ELR (cell line): ENCODE results near the gene SAA4.
"Not testable (repeated sequence)": the region's sequence is repeated elsewhere in the genome, so short reads cannot be mapped to it uniquely, and the experiment has no call there.

Experiments used
- DNase-seq: peaks from one replicate; pipeline ENCODE4 v3.0.0-alpha.2; 2015; ENCODE audit warnings: low read depth

Gene SAA4

DNA sequence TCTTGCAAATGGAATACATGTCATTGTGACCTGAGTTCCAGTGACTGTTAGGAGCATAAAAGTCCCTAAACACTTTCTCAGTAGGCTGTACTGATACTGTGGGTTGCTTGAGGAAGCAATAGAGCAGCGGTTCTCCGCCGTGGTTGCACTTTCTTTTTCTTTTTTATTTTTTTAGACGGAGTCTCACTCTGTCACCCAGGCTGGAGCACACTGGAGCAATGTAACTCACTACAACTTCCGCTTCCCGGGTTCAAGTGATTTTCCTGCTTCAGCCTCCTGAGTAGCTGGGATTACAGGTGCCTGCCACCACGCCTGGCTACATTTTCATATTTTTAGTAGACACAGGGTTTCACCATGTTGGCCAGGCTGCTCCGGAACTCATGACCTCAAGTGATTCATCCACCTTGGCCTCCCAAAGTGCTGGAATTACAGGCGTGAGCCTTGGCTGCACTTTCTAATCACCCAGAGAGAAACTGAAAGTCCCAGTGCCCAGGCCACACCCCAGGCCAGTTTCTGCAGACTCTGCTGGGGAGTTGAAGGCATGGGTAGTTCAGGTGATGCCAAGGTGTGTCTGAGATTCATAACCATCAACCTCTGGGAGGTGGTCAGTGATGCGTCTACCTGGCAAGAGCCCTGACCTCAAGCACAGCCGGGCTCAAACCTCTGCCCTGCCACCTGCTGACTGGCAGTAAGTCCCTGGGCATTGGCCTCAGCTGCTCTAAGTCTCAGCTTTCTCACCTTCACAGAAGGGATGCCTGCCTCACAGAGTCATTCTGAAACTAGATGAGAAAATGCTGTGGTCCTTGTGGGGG is 10.0 kb upstream of the SAA4 start:
- DNase-seq, result not testable (repeated sequence)

DNA sequence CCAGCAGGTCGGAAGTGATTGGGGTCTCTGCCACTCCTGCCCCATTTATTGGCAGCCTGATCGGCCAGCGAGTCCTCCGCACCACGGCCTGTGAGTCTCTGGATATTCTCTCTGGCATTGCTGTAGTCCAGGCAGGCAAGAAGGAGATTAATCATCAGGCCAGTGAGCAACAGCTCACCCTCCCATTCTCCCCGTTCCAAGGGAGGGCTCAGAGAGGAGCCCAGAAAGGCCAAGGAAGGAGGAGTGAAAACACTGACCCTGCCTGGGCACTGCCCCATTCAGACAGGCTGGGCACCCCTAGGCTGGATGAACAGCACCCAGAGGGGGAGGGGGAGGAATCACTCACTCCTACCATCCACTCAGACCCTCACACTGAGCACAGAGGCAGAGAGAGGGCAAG is 8.8 kb upstream of the SAA4 start:
- peak; percentile 44 for DNase-seq

DNA sequence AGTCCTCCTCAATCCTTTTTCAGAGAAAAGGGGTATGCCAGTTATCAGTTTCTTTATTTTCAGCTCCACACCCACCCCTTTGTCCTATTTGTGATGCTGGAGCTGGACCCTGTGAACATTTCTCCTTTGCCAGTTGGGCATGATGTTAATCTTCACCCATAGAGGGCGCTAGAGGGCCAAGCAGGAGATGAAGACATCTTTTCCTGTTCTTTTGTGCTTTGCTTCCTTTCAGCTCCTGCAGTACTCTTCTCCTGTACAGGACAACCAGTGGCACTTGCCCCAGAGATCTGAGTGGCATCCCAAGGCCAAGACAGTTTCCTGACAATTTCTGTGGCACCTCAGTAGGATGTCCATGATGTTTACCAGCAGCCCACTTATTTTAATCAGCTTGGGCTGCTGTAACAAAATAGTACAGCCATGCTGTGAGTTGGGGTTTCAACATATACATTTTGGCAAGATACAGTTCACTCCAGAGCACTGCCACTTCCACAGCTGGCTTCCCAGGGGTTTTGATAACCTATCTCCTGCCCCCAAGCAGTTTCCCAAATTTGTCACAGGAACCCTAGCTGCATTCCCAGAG is 7.3 kb upstream of the SAA4 start:
- peak; percentile 77 for DNase-seq

DNA sequence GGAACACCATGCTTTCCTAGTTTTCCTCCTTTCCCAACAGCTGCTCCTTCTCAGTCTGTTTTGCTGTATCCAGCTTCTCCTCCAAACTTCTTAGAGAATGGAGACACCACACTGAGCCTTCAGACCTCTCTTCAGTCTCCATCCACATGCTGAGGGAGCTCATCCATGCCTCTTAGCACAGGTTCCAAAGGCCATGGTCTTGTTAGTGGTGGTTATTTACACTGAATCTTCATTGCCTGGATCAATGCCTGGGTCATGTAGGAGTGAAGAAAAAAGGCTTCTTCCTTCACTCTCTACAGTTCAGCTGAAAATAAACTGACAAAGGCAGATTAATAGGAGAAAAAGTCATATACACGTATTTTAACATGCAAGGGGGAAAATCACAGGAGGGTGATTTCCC is 3.1 kb upstream of the SAA4 start:
- no peak for DNase-seq

DNA sequence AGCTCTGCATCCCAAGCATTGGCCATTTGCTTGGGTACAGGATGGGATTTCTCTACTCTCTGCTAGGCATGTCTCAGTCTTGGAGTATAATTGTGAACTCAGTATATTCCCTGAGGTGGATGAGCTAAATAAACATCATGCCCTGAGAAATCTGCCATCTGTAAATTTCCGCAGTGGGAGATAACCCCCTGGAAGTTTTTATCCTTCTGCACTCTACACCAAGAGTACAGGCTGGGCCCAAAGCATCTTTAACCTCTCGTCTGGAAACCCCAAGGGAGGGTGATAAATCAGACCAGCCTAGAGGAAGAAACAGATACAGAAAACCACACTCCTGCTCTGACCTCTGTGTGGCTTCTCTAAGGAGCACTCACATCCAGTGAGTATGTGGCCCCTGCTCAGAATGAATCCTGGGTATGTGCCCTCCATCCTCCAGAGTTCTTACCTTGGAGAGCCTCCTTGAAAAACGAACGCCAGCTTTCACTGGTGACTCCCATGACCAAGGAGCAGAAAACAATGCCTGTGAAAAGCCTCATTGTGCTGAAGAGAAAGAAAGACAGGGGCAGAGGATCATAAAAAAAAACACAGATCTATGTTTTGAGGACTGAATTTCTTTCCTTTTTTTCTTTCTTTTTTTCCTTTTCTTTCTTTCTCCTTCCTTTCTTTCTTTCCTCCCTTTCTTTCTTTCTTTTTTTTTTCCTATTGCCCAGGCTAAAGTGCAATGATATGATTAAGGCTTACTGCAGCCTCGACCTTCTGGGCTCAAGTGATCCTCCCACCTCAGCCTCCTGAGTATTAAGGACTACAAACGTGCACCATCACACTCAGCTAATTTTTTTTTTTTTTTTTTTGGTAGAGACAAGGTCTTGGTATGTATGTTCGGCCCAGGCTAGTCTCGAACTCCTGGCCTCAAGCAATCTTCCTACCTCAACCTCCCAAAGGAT is 938 bp downstream of the SAA4 start:
- no peak for DNase-seq

DNA sequence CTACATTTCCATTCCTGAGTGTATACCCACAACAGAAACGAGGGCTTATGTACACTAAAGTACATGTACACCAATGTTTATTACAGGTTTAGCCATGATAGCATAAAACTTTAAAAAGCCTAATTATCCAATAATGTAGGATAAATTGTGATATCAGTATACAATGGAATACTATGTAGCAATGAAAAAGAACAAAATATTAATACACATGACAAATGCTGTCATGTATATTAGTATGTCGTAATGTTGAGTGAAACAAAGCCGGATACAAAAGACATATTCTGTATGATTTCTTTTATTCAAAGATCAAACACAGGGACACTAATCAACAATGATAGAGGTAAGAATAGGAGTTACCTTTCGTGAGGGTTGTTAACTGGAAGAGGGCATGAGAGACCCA is 2.7 kb downstream of the SAA4 start:
- no peak for DNase-seq

DNA sequence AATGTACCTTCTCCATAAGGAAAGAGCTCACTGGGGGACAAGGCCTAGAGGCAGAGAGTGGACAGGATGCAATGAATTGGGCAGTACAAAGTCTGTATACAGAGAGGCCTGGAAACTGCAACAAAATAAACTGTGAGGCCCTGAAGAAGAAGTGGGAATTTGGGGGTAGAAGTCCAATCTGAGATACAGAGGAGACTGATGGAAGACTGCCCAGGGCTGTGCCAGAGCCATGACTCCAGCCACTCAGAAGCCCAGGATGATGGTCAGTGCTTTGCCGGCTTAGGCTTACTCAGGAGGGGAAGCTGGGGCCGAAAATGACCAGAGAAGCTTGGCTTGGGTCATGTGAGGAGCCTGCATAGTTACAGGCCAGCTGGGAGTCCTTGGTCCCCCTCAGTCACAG is 5.7 kb downstream of the SAA4 start:
- DNase-seq, result no peak

DNA sequence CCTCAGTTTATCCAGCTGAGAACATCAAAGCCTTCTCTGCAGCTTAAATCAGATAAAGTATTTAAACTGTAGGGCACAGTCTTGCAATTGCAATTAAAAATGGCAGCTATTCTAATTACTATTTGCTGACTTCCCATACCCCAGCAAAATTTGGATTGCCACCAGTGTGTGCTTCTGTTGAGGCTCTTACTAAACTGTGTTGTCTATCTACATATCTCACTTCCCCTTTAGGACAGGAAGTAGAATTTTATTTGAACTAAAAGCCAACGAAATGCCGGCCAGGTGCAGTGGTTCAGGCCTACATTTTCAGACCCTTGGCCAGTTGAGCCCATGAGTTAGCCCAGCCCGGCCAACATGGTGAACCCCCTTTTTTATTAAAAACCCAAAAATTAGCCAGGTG is 7.1 kb downstream of the SAA4 start:
- no peak for DNase-seq

DNA sequence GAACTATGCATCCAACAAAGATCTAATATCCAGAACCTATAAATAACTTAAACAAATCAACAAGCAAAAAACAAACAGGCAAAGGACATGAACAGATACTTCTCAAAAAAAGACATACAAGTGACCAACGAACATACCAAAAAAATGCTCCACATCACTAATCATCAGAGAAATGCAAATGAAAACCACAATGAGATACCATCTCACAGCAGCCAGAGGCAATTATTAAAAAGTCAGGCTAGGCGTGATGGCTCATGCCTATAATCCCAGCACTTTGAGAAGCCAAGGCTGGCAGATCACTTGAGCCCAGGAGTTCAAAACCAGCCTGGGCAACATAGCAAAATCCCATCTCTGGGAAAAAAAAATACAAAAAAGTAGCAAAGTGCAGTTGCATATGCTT is 10.7 kb downstream of the SAA4 start:
- DNase-seq, result no peak

DNA sequence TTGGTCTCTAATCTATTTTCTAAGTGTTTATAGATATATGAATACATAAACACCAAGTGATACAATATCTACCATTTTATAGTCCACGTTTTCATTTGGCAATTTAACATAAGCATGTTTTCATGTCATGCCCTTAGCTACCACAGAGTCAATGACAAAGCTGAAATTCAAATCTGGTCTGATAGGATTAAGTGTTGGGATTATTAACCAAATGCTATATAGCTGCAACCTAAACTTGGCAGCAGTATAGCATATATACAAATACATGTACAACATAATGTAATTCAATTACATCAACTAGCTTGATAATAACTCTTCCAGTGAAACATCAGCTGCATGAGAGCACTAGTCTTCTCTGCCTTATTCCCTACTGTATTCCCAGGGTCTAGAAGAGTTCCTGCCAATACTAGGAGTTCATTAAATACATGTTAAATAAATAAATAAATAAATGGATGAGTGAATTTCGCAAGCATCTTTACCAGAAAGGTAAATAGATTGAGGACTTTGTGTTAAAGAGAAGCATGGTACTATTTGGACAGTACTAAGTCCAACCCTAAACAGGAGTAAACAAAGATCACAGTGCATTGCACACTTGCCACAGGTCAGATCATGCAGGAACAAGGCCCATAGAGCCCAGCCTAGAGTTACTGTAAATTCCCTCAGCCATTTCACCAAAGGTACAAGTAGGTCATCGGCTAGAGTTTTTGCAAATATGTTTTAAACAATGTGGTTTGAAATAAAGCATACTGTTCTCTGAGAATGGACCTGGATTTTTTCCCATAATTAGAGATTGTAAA is 12.8 kb downstream of the SAA4 start:
- no peak for DNase-seq

DNA sequence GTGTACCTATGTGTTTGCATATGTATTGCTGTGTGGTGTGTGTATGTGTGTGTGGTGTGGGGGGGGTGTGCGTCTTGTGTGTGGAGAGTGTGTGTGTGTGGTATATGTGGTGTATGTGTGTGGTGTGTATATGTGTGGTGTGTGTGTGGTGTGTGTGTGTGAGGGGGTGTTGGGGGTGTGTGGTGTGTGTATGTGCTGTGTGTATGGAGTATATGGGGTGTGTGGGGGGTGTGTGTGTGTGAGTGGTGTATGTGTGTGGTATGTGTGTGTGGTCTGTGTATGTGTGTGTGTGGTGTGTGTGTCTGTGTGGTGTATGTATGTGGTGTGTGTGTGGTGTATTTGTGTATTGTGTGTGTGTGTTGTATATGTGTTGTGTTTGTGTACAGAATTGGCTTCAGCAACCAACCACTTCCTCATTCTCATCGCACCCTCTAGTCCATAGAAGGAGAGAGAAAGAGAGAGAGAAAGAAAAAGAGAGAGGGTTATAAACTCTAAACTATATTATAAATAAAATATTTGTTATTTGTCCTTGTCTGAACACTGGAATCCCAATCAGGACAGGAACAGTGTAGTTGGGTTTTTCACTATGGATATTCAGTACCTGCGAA is 13.7 kb downstream of the SAA4 start:
- DNase-seq, result no peak

DNA sequence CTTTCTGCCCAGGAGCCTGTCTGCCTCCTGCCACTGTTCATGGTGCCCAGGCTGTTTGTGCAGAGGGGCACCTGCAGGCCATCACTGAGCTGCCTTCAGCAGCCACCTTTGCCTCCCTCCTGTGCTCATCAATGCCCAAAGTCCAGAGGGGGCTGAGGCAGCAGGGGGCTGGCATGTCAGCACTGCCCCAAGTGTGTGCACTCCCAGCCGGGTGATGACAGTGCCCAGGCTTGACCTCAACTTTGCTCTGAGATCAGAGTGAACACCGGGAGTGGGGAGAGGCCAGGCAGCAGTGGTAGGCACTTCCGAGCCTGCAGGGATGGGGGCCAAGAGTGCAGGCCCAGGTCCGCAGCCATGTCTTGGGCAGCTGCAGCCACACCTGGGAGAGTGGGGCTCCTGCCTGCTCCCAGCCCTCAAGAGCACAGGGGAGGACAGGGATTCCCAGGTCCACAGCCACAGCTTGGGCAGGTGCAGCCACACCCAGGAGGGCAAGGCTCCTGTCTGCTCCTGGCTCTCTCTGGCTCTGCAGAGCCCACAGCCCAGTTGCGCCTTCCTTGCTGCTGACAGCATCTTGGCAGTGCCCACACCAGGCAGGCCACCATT is 15.2 kb downstream of the SAA4 start:
- no peak for DNase-seq

DNA sequence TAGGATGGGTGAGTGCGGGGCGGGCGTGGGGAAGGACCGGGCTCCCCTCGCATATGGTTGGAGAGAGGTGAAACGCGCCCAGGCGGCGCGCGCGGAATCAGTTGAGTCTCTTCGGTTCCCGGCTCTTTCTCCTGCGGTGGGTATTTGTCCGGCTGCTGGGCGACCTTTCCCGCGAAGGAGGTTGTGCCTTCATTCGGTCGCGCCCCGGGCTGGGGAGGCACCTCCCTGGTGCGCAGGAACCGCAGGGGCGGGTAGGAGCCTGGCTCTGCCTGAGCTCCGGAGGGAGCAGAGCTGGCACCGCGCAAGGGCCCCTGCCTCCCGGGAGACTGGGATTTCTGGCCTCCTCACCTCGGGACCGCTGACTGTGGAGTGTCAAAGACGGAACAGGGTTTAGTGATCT is 27.5 kb downstream of the SAA4 start:
- DNase-seq, result no peak

DNA sequence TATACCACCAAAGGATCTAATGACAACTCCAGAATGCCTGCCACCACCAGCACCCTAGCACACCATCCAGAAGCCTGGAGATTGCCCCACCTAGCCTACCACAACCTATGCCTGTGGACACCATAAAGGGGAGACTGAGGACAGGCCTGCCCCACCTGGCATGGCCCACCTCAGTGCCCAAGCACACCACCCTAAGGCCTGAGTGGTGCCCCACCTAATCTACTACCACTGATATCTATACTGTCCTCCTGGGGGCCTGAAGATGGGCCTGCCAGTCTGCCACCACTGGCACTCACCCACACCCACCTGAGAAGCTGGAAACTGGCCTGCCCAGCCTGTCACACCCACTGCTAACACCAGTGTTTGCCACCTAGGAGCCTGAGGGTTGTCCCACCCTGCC is 31.8 kb downstream of the SAA4 start:
- DNase-seq, result no peak

DNA sequence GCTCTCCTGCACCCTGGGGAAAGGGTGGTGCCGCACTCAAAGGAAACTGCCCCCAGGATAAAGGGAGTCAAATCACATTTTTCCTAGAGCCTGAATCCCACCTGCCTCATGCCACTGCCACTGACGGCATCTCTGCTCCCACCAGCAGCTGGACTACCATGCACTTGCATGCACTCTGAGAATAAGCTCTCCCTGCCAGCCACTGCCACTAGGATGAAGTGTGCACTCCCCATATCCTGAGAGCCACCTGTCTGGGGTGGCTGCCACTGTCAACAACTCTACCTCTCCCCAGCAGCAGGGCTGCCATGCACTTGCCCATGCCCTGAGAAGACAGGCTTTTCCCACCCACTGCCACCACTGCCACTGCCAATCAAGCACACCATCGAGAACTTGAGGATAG is 32.4 kb downstream of the SAA4 start:
- DNase-seq, result no peak

DNA sequence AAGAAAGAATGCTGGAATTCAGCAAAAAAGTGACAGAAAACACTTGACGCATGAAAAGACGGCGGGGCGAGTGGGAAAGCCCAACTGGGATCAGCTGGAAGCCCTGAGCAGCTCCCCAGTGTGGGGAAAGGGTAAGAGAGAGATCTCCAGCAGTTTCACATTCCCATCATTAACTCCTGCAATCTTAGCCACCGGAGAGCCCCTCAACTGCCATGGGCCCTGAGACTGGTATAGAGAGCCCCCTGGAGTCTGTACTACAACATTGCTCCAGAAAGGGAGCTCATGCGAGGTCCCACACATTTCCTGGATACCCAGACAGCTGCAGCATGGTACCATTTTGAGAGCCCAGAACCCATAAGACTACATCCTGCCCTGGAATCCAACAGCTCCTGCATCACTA is 32.9 kb downstream of the SAA4 start:
- peak; percentile 64 for DNase-seq

DNA sequence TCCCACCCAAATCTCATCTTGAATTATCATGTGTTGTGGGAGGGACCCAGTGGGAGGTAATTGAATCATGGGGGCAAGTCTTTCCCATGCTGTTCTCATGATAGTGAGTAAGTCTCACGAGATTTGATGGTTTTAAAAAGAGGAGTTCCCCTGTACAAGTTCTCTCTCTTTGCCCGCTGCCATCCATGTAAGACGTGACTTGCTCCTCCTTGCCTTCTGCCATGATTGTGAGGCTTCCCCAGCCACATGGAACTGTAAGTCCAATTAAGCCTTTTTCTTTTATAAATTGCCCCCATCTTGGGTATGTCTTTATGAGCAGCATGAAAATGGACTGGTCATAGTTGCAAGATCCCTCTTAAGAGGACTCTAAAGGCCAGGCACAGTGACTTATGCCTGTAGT is 38.9 kb downstream of the SAA4 start:
- not testable (repeated sequence) for DNase-seq

DNA sequence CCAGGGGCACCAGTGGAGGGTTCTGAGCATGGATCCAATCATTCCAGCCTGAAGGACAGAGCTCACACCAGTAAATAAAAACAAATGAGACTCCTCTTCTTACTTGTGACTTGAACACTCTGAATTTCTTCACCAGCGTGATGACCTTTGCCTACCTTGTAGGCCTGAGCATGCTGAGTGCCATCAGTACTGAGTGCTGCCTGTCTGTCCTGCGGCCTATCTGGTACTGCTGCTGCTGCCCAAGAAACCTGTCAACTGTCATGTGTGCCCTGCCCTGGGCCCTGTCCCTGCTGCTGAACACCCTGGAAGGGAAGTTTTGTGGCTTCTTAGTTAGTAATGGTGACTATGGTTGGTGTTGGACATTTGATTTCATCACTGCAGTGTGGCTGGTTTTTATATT is 40.1 kb downstream of the SAA4 start:
- no peak for DNase-seq

DNA sequence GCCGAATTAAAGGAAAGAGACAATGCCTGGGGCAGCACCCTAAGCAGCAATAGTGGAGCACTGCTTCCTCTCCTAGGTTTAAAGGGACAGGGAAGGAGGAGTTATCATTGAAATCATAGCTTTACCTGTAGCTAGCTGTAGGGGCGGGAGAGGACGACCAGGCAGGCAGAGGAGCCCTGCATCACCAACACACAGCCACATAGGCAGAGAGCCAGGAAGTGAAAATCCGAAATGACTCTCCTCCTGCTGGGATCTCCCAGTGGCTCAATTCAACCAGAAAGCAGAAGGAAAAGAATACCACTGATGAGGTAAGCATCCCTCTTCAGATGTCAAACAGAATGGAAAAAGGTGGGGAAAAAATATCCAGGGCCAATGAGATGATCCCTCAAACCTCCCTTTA is 43.6 kb downstream of the SAA4 start:
- DNase-seq, result no peak

DNA sequence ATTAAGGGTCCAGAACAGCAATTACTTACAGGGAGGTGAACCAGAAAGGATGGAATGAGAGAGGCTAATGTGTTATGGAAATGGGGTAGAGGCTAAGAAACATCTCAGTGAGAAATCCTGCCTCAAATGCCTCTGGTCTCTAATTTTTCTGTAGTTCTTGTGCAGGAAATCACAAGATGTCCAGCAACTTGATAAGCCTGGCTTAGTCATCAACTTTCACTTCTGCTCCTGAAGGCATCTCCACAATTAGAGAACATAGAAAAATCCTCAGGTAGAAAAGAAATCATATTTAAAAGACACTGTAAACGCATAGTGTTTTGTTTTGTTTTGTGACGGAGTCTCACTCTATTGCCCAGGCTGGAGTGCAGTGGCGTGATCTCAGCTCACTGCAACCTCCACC is 45.2 kb downstream of the SAA4 start:
- no peak for DNase-seq
